Measurements from ENCODE around the gene PCSK9.

DNA sequence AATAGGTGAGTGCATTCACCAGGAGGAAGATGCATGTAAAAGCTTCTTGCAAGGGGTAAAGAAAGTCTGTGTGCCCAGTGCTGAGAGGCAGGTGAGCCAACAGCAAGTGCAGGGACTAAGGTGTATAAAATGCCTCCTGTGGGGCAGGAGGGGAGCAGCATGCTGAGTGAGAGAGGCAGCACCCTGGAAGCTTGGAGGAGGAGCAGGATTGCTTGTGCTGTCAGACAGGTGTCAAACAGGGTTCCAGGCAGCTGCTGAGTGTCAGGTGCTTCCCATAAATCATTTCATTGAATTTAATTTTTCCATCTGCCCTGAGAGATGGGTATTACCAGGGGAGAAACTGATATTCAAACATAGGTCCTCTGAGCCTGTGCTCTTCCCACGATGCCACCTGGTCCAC, 26.7 kb upstream of the PCSK9 start:
- TF ChIP-seq, protein P1, sequence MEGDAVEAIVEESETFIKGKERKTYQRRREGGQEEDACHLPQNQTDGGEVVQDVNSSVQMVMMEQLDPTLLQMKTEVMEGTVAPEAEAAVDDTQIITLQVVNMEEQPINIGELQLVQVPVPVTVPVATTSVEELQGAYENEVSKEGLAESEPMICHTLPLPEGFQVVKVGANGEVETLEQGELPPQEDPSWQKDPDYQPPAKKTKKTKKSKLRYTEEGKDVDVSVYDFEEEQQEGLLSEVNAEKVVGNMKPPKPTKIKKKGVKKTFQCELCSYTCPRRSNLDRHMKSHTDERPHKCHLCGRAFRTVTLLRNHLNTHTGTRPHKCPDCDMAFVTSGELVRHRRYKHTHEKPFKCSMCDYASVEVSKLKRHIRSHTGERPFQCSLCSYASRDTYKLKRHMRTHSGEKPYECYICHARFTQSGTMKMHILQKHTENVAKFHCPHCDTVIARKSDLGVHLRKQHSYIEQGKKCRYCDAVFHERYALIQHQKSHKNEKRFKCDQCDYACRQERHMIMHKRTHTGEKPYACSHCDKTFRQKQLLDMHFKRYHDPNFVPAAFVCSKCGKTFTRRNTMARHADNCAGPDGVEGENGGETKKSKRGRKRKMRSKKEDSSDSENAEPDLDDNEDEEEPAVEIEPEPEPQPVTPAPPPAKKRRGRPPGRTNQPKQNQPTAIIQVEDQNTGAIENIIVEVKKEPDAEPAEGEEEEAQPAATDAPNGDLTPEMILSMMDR (IDR thresholded peaks at IDR 0.05), result no peak
- no peak for TF ChIP-seq POLR2A (IDR thresholded peaks at IDR 0.05)
